CD8-positive, alpha-beta memory T cell (primary cell): Measurements from ENCODE around the gene SH3BP4. TPM values are rescaled to one million over a fixed set of nuclear protein-coding genes. Genes with fewer than 3 reads are reported as not detected.

ENCODE experiments used
- CTCF ChIA-PET: fragments of 350-600 bp; sonication (Branson Sonifier 250); formaldehyde crosslinking; loops from one replicate; lab custom pipeline; 2021; ENCODE audit warnings: antibody characterized with exemption; lab: Charles Lee
- POLR2A ChIA-PET: fragments of 350-600 bp; sonication (Branson Sonifier 250); formaldehyde crosslinking; loops from one replicate; lab custom pipeline; 2021; ENCODE audit warnings: antibody characterized with exemption; lab: Charles Lee
- DNase-seq, 5 donors: peaks; one replicate each; pipeline versions ENCODE4 v3.0.0 to v3.0.0-alpha.2; 2020 to 2022; ENCODE audit warnings: mixed read lengths in 1 of 5
- H3K27ac ChIP-seq: one replicate; pipeline ENCODE4 v1.7.0; 2013; ENCODE audit warnings: low read depth, mild to moderate bottlenecking, low read length, moderate library complexity
- H3K27me3 ChIP-seq: 2 replicates; pipeline ENCODE4 v1.7.0; 2013; ENCODE audit warnings: low read length, mild to moderate bottlenecking; ENCODE audit not compliant: insufficient read depth, poor library complexity, severe bottlenecking
- H3K36me3 ChIP-seq: 2 replicates; pipeline ENCODE4 v1.7.0; 2013; ENCODE audit warnings: mild to moderate bottlenecking, low read length, moderate library complexity; ENCODE audit not compliant: insufficient read depth
- H3K4me1 ChIP-seq: 2 replicates; pipeline ENCODE4 v1.7.0; 2013; ENCODE audit warnings: mild to moderate bottlenecking, low read length, moderate library complexity; ENCODE audit not compliant: insufficient read depth
- H3K4me3 ChIP-seq: 2 replicates; pipeline ENCODE4 v1.7.0; 2013; ENCODE audit warnings: mild to moderate bottlenecking, low read length
- H3K9me3 ChIP-seq: 2 replicates; pipeline ENCODE4 v1.7.0; 2013; ENCODE audit warnings: mild to moderate bottlenecking, low read length
- H3K27ac Mint-ChIP-seq, 8 donors: one replicate each; pipeline ENCODE4 v1.8.0; 2020 to 2021; ENCODE audit warnings: mixed read lengths in 8 of 8, mild to moderate bottlenecking in 6 of 8, inconsistent platforms in 3 of 8, moderate library complexity in 3 of 8
- H3K27me3 Mint-ChIP-seq, 2 donors: one replicate each; pipeline ENCODE4 v1.8.0; 2020 to 2021; ENCODE audit warnings: mixed read lengths in 2 of 2, mild to moderate bottlenecking in 1 of 2, moderate library complexity in 1 of 2
- H3K36me3 Mint-ChIP-seq, 3 donors: one replicate each; pipeline ENCODE4 v1.8.0; 2020 to 2021; ENCODE audit warnings: mixed read lengths in 3 of 3, inconsistent platforms in 1 of 3, mild to moderate bottlenecking in 1 of 3
- H3K4me1 Mint-ChIP-seq, 3 donors: one replicate each; pipeline ENCODE4 v1.8.0; 2020 to 2021; ENCODE audit warnings: mixed read lengths in 3 of 3, inconsistent platforms in 1 of 3, mild to moderate bottlenecking in 1 of 3
- H3K4me3 Mint-ChIP-seq, 7 donors: one replicate each; pipeline ENCODE4 v1.8.0; 2020 to 2021; ENCODE audit warnings: mixed read lengths in 7 of 7, mild to moderate bottlenecking in 6 of 7, moderate library complexity in 4 of 7, inconsistent platforms in 2 of 7
- H3K9me3 Mint-ChIP-seq, 5 donors: one replicate each; pipeline ENCODE4 v1.8.0; 2020 to 2022; ENCODE audit warnings: mixed read lengths in 5 of 5, mild to moderate bottlenecking in 3 of 5, moderate library complexity in 2 of 5, inconsistent platforms in 1 of 5
- polyA plus RNA-seq: library from polyadenylated mRNA; unstranded; fragments of 300-500 nt; fragmentation: Illumina TruSeq; gene quantifications from one replicate; pipeline ENCODE4 v1.2.3, GENCODE V29; 2021
- total RNA-seq, 2 experiments: library from RNA; stranded (reverse); gene quantifications; one replicate each; pipeline ENCODE4 v1.2.3, GENCODE V29; 2021

The SH3BP4 gene
- total and polyA plus RNA-seq, 3 experiments from 2014 or later, result 0.18 TPM; not detected in 2

DNA sequence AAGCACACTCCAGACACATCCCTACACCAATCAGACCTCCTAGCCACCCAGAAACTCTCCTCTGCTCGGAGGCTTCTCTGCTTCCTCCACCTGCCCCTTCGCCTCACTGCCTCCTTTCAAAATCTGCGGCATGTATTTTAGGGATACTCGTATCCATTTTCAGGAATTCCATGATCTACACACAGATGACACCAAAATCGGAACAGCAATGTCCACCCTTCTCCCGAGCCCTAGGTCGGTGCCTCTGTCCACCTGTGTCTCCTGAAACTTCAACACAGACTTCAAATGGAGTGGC, 1.4 kb upstream of the SH3BP4 start:
- H3K4me3 ChIP-seq, result no peak overlapping the region
- peaks cover 24% of the 10 kb centered on the region for H3K27me3 ChIP-seq
- no peak overlapping the region for H3K27ac ChIP-seq
- H3K4me1 ChIP-seq, result no peaks in the 10 kb centered on the region
- CTCF ChIA-PET, result no interaction called here
- Mint-ChIP-seq H3K36me3 (no peaks in the 10 kb centered on the region), H3K27me3 (peaks cover 45 to 78% of the 10 kb centered on the region in 2 donors), H3K4me3 (peak overlapping the region in 5 of 7 donors; percentile 24 to 72 (median 54)), H3K9me3 (peaks cover 0 to 7% (median 0%) of the 10 kb centered on the region in 5 donors), H3K4me1 (peaks cover 7 to 22% (median 12%) of the 10 kb centered on the region in 3 donors), H3K27ac (peak overlapping the region in 1 of 8 donors; percentile 6)
- no peak for DNase-seq
- H3K36me3 ChIP-seq, result no peaks in the 10 kb centered on the region
- H3K9me3 ChIP-seq, result no peaks in the 10 kb centered on the region
- POLR2A ChIA-PET, result no interaction called here

DNA sequence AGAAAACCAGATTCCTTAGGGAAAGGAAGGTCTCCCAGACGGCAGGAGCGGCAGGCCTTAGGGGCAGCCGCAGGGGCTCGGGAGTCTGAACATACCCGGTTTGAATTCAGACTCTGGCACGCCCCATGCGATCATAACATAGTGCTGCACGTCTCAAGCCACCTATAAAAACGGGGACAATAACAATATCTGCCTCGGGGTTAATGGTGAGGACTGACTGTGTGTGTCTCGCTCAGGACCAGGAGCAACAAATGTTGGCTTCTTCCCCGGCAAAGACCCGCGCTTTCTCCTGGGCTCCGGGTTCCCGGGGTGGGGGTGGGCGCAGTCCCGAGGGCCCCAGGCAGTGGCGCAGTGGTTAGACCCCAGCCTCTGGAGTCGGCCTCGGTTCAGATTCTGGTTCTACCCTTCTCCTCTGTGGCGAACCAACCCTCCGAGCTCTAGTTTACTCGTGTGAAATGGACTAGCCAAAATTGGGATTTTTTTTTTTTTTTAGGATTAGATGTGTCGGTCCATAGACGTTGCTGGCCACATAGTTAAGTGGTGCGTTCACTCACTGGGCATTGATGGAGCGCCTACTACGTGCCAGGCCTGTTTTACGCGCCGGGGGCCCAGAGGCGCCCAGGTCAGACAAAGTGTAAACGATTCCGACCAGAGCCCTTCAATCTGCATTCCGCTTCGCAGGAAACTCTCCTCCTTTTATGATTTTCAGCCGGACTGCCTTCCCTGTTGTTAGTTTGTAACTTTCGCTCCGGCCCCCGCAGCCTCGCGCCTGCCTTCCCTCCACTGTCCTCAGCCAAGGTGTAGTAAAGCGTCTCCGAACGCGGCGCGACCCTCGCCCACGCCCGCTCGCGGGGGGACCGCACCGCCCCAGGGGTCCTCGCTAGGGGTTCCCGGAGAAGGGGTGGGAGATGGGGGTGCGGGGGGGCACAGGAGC, 820 bp upstream of the SH3BP4 start:
- Mint-ChIP-seq H3K36me3 (no peaks in the 10 kb centered on the region), H3K4me3 (peak overlapping the region in 6 of 7 donors; percentile 61 to 81 (median 78)), H3K27me3 (peaks cover 45 to 84% of the 10 kb centered on the region in 2 donors), H3K4me1 (peaks cover 7 to 22% (median 12%) of the 10 kb centered on the region in 3 donors), H3K27ac (peak overlapping the region in 1 of 8 donors; percentile 6), H3K9me3 (peaks cover 0 to 5% (median 0%) of the 10 kb centered on the region in 5 donors)
- peaks cover 24% of the 10 kb centered on the region for H3K27me3 ChIP-seq
- no peak for DNase-seq
- H3K4me1 ChIP-seq, result no peaks in the 10 kb centered on the region
- no peak overlapping the region for H3K27ac ChIP-seq
- H3K4me3 ChIP-seq, result no peak overlapping the region
- H3K9me3 ChIP-seq, result no peaks in the 10 kb centered on the region
- ChIA-PET CTCF (no interaction called here), POLR2A (no interaction called here)
- H3K36me3 ChIP-seq, result no peaks in the 10 kb centered on the region

DNA sequence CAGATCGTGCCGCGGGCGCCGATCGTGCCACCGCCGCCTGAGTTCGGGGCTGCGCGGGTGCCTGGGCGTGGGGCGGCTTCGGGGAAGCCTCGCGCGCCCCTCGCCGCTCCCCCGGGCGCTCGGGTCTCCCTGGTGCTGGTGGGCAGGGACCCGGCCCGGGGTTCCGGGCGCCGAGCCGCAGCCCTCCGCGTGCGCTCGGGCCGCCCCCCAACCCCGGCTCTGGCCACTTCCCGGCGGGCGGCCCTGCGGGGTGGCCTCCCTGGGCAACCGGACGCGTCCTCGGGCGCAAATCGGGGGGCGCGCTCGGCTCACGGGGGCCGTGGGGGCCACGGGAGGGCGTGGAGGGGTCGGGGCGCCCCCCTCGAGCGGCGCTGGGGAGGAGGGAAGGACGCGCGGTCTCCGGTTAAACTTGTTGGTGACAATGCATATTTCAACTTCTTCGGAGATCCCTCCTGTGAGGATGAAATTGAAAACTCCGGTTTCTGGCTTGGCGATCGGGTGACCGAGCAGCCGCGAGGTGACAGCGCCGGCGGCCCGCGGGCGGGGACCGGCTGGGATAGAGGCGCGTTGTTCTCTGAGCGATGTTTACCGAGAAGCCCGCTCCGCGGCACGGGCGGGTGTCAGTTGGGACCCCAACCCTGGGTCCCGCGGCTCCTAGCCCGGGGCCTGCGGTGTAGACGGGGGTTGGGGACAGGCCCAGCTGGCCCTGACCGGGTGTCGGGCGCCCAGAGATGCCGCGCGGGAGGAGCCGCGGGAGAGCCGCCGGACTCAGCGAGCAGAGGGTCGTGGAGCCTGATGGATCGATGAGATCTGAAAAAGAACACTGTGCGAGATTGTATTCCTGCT, 676 bp downstream of the SH3BP4 start:
- no peaks in the 10 kb centered on the region for H3K9me3 ChIP-seq
- peaks cover 24% of the 10 kb centered on the region for H3K27me3 ChIP-seq
- Mint-ChIP-seq H3K27ac (no peak overlapping the region), H3K4me3 (peak overlapping the region; percentile 45 to 72 (median 54)), H3K4me1 (peaks cover 7 to 22% (median 12%) of the 10 kb centered on the region in 3 donors), H3K36me3 (no peaks in the 10 kb centered on the region), H3K9me3 (peaks cover 0 to 4% (median 0%) of the 10 kb centered on the region in 5 donors), H3K27me3 (peaks cover 45 to 79% of the 10 kb centered on the region in 2 donors)
- POLR2A ChIA-PET, result no interaction called here
- no peak overlapping the region for H3K4me3 ChIP-seq
- H3K27ac ChIP-seq, result no peak overlapping the region
- CTCF ChIA-PET, result no interaction called here
- DNase-seq, result no peak
- no peaks in the 10 kb centered on the region for H3K4me1 ChIP-seq
- H3K36me3 ChIP-seq, result no peaks in the 10 kb centered on the region

DNA sequence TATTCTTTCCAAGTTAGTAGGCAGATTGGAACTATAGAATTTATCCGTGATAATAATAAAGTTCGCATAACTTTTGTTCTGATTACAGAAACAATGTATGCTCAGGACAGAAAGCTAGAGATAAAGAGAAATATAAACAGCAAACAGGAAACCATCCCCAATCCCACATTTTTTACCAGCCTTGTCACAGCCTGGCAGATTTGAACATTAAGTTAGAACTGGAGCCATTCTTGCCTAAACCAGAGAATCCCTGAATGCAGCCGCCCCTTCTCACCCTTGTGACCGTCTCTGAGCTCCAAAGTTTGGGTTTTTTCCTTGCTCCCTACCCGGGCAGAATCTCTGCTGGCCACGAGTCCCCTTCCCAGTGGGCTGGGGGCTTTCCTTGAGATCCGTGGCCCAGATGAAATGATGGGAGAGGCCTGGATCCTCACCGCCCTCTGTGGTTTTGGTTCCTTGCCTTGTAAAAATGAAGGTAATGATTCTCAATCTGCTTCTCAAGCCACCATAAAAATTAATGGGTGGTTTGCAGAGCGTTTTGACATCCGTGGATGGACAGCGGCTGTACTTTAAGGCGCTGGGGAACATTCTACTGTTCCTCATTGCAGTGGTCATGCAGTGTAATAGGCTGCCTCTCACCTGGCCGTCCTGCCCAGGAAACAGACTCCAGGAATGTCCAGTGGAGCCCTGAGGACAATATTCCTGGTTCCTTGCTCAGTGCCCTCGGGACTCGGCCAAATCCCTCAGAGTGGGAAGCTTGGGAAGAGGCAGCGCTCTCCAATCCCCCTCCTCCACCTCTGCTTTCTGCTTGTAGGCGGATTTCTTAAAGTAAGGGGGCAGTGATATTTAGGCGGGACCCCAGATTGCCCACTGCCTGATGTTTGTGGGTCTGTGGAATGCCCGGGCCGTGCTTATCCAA, 1.6 kb downstream of the SH3BP4 start:
- Histone ChIP-seq H3K9me3 (no peaks in the 10 kb centered on the region), H3K4me1 (no peaks in the 10 kb centered on the region), H3K36me3 (no peaks in the 10 kb centered on the region), H3K4me3 (no peak overlapping the region), H3K27me3 (peaks cover 23% of the 10 kb centered on the region), H3K27ac (no peak overlapping the region)
- H3K9me3 Mint-ChIP-seq, result peaks cover 0 to 4% (median 0%) of the 10 kb centered on the region in 5 donors
- POLR2A ChIA-PET, result no interaction called here
- H3K27ac Mint-ChIP-seq, result no peak overlapping the region
- no peaks in the 10 kb centered on the region for H3K36me3 Mint-ChIP-seq
- H3K27me3 Mint-ChIP-seq, result peaks cover 42 to 76% of the 10 kb centered on the region in 2 donors
- H3K4me3 Mint-ChIP-seq, result peak overlapping the region; percentile 45 to 72 (median 50)
- peaks cover 7 to 22% (median 12%) of the 10 kb centered on the region in 3 donors for H3K4me1 Mint-ChIP-seq
- no peak for DNase-seq
- CTCF ChIA-PET, result no interaction called here

DNA sequence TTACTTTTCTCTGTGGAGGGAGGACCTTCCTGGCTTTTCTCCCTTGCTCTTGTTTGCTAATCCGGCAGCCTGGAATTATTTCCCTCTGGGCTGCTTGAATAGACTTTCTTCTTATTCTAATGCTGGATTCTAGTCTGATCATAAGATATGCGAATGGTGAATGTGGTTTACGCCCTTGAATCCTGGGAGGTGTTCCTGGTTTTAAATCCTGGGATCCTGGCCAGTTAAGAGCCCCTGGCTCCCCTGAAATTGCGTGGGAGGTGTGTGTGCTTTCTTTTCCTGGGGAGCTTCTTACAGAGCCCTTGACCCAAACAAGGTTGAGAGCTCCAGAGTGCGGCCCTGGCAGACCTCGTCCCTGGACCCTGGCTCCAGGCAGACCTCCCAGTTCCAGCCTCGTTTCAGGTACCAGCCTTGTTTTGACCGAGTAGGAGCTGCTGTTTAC, 2.8 kb downstream of the SH3BP4 start:
- Histone ChIP-seq H3K9me3 (no peaks in the 10 kb centered on the region), H3K4me1 (no peaks in the 10 kb centered on the region), H3K36me3 (no peaks in the 10 kb centered on the region), H3K27me3 (peaks cover 18% of the 10 kb centered on the region), H3K27ac (no peak overlapping the region), H3K4me3 (no peak overlapping the region)
- Mint-ChIP-seq H3K4me3 (peak overlapping the region in 2 of 7 donors; percentile 5 to 32), H3K27me3 (peaks cover 37 to 64% of the 10 kb centered on the region in 2 donors), H3K9me3 (peaks cover 0 to 4% (median 0%) of the 10 kb centered on the region in 5 donors), H3K4me1 (peaks cover 7 to 22% (median 12%) of the 10 kb centered on the region in 3 donors), H3K36me3 (no peaks in the 10 kb centered on the region), H3K27ac (no peak overlapping the region)
- no peak for DNase-seq
- ChIA-PET CTCF (interaction anchor here (0.6 kb wide), 1 partner anchor 1217 kb away, joined by 3 read pairs; no protein-coding TSS in a partner anchor), POLR2A (no interaction called here)

DNA sequence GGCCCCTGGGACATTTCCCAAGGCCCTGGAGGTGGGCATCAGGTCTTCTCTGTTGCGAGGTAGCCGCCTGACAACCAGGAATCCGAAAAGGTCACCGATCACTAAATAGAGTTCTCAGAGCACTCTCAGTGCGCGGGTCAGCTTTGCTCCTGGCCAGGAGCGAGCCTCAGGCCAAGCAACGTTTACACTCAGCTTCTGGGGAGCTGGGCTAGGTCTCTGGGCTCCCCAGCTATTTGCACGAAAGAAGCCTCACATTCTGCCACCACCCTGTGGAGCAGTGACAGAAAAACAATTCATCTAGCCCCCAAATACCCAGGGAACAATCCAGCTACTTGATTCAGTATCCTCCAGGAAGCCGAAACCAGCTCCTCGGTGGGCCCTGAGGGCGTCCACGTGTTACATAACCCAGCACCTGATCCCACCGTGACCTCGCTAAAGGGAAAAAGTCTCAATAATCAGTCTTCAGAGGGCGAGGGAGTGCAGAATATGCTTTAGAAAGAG, 3.3 kb downstream of the SH3BP4 start:
- peaks cover 34 to 58% of the 10 kb centered on the region in 2 donors for H3K27me3 Mint-ChIP-seq
- no peaks in the 10 kb centered on the region for H3K36me3 ChIP-seq

DNA sequence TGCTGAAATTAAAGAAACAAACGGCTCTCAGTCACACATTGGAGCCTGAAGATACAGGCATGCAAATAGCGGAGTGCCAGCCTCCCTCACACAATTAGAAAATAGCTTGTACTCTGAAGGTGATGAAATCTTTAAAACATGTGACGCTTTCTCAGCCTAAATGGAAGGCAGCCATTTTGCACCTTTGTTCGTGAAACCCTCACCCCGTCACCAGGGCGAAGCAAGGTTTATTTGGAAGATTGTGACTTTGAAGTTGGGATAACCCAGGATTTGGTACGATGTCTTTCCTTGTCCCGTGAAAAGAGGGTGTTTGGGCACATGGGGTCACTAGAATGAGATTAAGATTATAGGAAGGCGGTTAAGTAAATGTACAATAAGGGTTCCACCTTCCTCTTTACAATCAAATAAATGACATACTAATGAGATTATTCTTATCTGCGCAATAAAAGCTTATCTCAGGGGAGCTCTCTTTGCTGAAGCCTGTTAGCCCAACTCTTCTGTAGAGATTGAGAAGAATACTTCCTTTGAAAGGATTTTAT, 4.2 kb downstream of the SH3BP4 start:
- Mint-ChIP-seq H3K4me3 (no peak overlapping the region), H3K4me1 (peaks cover 0 to 15% (median 7%) of the 10 kb centered on the region in 3 donors), H3K27me3 (peaks cover 26 to 49% of the 10 kb centered on the region in 2 donors), H3K36me3 (no peaks in the 10 kb centered on the region), H3K27ac (no peak overlapping the region), H3K9me3 (peaks cover 0 to 4% (median 0%) of the 10 kb centered on the region in 5 donors)
- Histone ChIP-seq H3K4me1 (no peaks in the 10 kb centered on the region), H3K27ac (no peak overlapping the region), H3K4me3 (no peak overlapping the region), H3K36me3 (no peaks in the 10 kb centered on the region), H3K27me3 (peaks cover 6% of the 10 kb centered on the region), H3K9me3 (no peaks in the 10 kb centered on the region)
- CTCF ChIA-PET, result no interaction called here
- POLR2A ChIA-PET, result no interaction called here
- no peak for DNase-seq

More for the DNA sequence above, 3.3 kb downstream of the SH3BP4 start:
- no peaks in the 10 kb centered on the region for H3K4me1 ChIP-seq
- no peak overlapping the region for H3K27ac ChIP-seq
- ChIA-PET CTCF (interaction anchor here (0.6 kb wide), 1 partner anchor 1217 kb away, joined by 3 read pairs; no protein-coding TSS in a partner anchor), POLR2A (no interaction called here)
- H3K36me3 Mint-ChIP-seq, result no peaks in the 10 kb centered on the region
- H3K9me3 ChIP-seq, result no peaks in the 10 kb centered on the region
- peaks cover 12% of the 10 kb centered on the region for H3K27me3 ChIP-seq
- peaks cover 0 to 4% (median 0%) of the 10 kb centered on the region in 5 donors for H3K9me3 Mint-ChIP-seq
- DNase-seq, result no peak
- H3K4me3 ChIP-seq, result no peak overlapping the region
- H3K4me3 Mint-ChIP-seq, result no peak overlapping the region
- H3K4me1 Mint-ChIP-seq, result peaks cover 4 to 22% (median 12%) of the 10 kb centered on the region in 3 donors
- no peak overlapping the region for H3K27ac Mint-ChIP-seq
